CD1c-positive myeloid dendritic cell (primary cell): Measurements from ENCODE around the gene ONECUT2.
A peak's percentile ranks its signal among the peaks of the same experiment; 100 is the strongest.
"Not testable (repeated sequence)": the region's sequence is repeated elsewhere in the genome, so short reads cannot be mapped to it uniquely, and the experiment has no call there.

Source experiments
- DNase-seq: peaks from one replicate; pipeline ENCODE4 v3.0.0-alpha.2; 2016; ENCODE audit errors: extremely low spot score

The ONECUT2 gene

GRCh38 chr18:57434536-57435494, at the start of gene ONECUT2:
Gene ONECUT2, plus strand, starts transcription at chr18:57435374. Its CDS starts 343 bp downstream, at chr18:57435717.
- peak; percentile 77 for DNase-seq

DNA sequence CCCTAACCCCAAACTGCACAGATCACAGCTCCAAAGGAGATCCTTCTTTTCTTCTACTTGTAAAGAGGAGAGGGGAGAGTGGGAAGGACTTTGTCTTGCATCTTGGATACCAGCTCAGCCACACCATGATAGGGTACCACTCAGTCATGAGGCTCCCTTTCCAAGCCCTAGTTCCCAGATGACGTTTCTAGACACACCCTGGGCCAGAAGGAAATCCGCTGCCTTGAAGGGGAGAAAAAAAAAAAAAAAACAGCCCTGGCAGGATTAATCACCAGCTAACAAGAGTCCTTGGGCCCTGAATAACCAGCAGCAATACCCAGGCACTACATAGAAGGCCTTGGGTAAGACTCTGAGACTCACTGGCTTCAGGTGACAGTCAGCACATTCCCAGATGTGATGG, 45.9 kb upstream of the ONECUT2 start:
- no peak for DNase-seq

DNA sequence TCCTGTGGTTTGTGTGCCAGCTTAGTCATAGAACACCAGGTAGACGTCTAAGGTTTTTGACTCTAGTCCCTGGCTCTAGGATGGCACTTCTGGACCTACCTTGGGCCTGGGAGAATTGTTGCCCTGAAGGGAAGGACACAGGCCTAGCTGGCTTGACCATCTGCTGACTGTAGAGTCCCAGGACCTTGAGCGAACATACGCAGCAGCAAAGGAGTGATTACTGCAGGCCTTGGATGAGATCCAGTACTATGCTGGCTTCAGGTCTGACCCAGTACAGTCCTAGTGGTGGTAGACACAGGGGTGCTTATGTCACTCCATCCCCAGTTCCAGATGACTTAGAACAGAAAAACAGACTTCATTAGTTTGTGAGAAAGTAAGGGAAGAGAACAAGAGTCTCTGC, 45.1 kb upstream of the ONECUT2 start:
- DNase-seq = no peak

- not testable (repeated sequence) for DNase-seq
These were observed 40.4 kb upstream of the ONECUT2 start for GRCh38 chr18:57394749-57395148.

DNA sequence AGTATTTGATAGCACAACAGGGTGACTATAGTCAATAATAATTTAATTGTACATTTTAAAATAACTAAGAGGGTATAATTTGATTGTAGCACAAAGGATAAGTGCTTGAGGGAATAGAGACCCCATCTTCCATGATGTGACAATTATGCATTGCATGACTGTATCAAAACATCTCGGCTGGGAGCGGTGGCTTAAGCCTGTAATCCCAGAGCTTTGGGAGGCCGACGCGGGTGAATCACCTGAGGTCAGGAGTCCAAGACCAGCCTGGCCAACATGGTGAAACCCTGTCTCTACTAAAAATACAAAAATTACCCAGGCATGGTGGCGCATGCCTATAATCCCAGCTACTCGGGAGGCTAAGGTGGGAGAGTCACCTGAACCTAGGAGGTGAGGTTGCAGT, 38.3 kb upstream of the ONECUT2 start:
- DNase-seq = not testable (repeated sequence)

- DNase-seq = no peak
These were observed 37.6 kb upstream of the ONECUT2 start for GRCh38 chr18:57397440-57398132.

- DNase-seq = no peak
These were observed 30.8 kb upstream of the ONECUT2 start for GRCh38 chr18:57404345-57404744.

DNA sequence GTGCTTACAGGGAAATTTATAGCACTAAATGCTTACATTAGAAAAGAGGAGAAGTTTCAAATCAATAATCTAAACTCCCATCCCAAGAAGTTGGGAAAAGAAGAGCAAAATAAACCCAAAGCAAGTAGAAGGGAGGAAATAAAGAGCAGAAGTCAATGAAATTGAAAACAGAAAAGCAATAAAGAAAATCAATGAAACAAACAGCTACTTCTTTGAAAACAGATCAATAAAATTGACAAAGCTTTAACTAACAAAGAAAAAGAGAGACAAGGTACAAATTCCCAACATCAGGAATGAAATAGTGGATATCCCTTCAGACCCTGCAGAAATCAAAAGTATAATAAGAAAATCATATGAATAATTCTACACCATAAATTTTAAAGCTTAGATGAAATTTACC, 25.5 kb upstream of the ONECUT2 start:
- DNase-seq = no peak

DNA sequence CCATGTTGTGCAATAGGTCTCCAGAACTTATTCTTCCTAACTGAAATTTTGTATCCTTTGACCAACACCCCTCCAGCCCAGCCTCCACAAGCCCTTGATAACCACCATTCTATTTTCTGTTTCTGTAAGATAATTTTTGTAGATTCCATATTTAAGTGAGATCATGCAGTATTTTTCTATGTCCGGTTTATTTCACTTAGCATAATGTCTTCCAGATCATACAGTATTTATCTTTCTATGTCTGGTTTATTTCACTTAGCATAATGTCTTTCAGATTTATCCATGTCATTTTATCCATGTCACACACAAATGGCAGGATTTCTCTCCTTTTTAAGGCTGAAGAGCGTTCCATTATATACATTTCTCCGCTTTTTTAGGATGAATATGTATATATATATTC, 24.4 kb upstream of the ONECUT2 start:
- no peak for DNase-seq

DNA sequence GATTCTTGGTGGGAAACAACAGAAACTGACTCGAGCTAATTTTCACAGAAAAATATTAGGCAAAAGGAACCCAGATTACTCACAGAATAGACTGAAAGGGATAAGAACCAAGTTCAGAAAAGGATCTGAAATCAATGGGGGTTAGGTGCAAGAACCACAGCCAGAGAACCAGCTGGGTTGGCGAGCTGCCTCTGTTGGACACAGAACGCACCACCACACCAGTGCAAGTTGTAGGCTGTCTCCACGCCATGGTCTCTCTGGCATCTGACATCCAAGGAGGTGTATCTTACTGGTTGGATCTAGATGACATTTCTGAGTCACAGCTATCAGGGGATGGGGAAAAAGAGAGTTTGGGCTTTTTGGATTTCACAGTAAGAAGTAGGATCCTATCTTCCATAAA, 18.6 kb upstream of the ONECUT2 start:
- DNase-seq = no peak

DNA sequence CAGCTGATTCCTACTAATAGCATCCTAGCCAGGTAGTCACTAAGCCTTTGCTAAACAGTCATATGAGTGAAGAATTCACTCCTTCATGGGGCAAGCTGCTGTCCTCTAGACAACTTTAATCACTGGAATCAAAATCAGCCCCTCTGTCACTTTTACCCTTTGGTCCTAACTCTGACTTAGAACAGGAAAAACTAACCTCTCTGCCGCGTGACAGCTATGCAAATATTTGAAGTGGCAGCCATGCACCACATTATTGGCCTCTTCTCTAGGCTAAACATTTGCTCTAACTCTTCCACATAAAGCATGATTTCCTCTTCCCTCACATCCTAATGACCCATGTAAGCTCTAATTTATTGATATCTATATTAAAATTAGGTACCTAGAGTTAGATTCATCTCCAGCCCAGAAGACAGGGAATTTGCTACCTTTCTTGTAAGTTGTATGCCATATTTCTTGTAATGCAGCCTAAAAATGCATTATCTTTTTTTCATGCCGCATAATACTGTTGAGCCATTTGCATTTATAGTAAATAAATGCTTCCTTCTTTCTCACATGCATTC, 12.8 kb upstream of the ONECUT2 start:
- no peak for DNase-seq

GRCh38 chr18:57423821-57424220, 11.4 kb upstream of the ONECUT2 start:
- DNase-seq = no peak

GRCh38 chr18:57425096-57425495, 10.1 kb upstream of the ONECUT2 start:
- DNase-seq = no peak

- no peak for DNase-seq
These were observed 9.0 kb upstream of the ONECUT2 start for GRCh38 chr18:57426187-57426586.

DNA sequence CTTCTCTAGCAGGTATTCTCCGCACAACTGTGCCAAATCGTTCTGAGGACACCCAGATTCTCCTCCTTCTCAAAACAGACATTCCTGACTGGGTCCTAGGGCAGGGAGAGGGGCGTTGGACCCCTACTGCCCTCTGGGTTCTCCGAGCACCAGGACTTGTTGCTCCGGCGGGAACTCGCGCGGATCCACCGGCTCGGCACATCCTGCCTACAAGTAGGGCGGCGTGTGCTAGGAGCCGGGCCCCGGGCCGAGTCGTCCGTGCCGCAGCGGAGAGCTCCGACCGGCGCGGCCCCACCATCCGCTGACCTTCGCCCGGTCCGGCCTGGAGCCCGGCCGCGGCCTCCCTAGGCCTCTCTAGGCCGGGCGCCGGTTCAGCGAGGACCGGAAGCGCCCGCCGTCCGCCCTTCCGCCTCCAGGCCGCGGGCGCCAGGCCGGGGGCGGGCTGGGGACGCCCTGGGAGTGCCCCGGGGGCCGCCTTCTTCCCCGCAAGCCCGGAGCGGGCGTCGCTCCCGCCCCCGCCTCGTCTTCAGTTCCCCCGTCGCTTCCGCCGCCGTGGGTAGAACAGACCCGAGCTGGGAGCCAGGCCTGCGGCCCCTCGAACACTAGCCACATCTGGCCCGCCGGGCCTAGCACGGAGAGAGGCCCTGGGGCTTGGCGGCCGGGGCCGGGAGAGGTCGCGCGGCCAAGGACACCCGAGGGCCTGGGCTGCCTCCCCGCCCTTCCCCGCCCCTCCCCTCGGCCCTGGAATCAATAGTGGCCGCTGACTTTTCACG, 7.6 kb upstream of the ONECUT2 start:
- peak; percentile 25 for DNase-seq

DNA sequence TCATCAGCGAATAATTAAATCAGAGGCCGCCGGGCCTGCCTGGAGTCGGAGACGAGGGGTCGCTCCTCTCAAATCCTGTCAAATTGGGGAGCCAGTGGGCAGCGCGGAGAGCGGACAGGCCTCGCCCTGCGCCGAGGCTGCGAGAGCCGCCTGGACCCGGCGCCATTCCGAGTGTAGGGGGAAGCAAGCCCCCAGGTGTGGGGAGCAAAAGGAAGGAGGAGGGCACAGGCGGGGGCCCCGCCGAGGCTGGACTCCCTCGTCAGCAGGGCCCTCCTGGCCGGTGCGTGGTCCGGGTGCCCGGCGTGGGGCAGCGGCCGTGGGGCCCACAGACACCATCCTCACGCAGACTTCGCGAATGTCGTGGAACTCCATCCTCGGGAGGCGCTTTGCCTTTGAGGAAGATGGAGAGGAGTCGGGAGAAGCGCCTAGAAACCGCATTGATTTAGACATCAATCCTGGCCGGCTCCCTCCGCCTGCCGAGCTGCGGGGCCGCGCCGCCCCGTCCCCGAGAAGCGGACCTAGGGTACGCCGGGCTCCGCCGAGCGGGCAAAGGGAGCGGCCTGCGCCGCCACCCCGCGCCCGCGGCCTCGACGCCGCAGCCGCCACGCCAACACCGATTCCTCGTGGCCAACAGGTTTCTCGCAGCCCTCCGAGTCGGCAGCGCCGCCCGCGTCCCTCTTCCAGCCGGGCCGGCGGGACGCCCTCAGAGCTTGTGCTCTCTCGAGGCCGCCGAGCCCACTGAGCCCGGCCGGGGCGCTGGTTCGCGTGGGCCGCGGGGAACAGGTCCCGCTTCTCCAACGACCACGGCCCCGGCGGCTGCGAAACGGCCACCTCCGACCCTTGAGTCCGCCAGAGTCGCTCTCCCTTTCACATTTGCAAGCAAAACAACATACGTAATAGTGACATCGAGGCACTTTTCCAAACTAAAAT, 6.7 kb upstream of the ONECUT2 start:
- no peak for DNase-seq

GRCh38 chr18:57429167-57430078, 5.8 kb upstream of the ONECUT2 start:
- no peak for DNase-seq

GRCh38 chr18:57430079-57431001, 4.8 kb upstream of the ONECUT2 start:
- no peak for DNase-seq

- DNase-seq = no peak
These were observed 4.2 kb upstream of the ONECUT2 start for GRCh38 chr18:57431002-57431382.
